ENCODE measurements around the gene BATF3. TPM values are rescaled to one million over a fixed set of nuclear protein-coding genes. Genes with fewer than 3 reads are reported as not detected.
"Not testable (repeated sequence)": the region's sequence is repeated elsewhere in the genome, so short reads cannot be mapped to it uniquely, and the experiment has no call there.

Gene BATF3
- total RNA-seq, 2 experiments from 2014 or later: 74.7 to 77.9 TPM

- Mint-ChIP-seq H3K4me3 (no peak overlapping the region), H3K27me3 (peaks cover 22% of the 10 kb centered on the region), H3K36me3 (peaks cover 7% of the 10 kb centered on the region), H3K27ac (no peak overlapping the region), H3K9me3 (peaks cover 3% of the 10 kb centered on the region), H3K4me1 (peaks cover 19% of the 10 kb centered on the region)
- DNase-seq: no peak
Measured at GRCh38 chr1:212718499-212718898, 18.9 kb upstream of the BATF3 start.

- Mint-ChIP-seq H3K4me1 (peaks cover 2% of the 10 kb centered on the region), H3K9me3 (no peaks in the 10 kb centered on the region), H3K36me3 (no peaks in the 10 kb centered on the region), H3K4me3 (no peak overlapping the region), H3K27me3 (peaks cover 22% of the 10 kb centered on the region), H3K27ac (no peak overlapping the region)
- no peak for DNase-seq
Measured at GRCh38 chr1:212716161-212716560, 16.5 kb upstream of the BATF3 start.

DNA sequence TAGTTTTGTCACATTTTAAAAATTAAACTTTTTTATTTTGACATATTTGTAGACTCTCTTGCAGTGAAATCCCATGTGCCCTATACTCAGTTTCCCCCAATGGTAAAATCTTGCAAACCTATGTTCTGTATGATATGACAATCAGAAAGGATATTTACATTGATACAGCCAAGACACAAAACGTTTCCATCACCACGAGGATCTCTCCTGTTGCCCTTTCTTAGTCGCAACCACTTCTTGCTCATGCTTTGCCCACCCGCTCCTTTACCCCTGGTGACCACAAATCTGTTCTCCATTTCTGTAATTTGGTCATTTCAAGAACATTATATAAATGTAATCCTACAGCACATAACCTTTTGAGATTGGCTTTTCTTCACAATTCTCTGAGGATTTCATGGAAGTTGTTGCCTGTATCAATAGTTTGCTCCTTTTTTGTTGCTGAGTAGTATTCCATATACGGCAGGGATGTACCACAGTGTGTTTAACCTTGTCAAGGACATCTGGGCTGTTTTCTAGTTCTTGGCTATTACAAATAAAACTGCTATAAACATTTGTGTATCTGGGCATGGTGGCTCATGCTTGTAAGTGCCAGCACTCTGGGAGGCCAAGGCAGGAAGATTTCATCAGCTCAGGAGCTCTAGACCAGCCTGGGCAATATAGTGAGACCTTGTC is 14.0 kb upstream of the BATF3 start:
- no peak for DNase-seq
- no peak overlapping the region for H3K27ac Mint-ChIP-seq
- no peak overlapping the region for H3K4me3 Mint-ChIP-seq
- H3K36me3 Mint-ChIP-seq: no peaks in the 10 kb centered on the region
- peaks cover 18% of the 10 kb centered on the region for H3K27me3 Mint-ChIP-seq
- H3K4me1 Mint-ChIP-seq: no peaks in the 10 kb centered on the region
- no peaks in the 10 kb centered on the region for H3K9me3 Mint-ChIP-seq

DNA sequence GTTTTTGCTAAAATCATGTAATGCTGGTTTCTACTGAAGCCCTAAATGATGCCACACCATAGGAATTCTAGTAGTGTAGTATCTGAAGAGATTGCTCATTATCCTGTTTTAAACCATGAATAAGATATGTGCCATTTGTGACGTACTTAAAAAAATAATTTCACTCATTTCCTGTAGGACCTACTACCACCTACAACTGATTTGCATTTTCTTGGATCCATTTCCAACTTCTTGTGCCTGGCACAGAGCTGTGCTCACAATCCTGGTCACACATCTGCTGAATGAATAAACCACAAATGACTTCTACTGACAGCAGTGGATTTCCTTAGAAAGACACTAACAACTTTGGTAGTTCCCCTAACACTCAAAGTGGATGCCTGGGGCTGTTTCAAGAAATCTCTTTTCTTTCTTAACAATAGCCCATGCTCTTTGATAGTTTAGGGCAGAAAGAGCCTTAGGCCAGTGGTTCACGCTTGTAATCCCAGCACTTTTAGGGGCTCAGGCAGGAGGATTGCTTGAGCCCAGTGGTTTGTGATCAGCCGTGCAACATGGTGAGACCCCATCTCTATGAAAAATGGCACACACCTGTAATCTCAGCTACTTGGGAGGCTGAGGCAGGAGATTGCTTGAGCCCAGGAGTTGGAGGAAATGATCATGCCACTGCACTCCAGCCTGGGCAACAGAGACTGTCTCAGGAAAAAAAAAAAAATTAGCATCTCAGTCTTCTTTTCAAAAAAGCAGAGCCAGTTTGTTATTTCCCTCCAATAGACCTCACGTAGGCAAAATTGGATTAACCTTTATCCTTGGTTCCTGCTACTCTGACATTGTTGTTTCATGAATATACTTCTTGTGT is 13.0 kb upstream of the BATF3 start:
- no peak for DNase-seq
- Mint-ChIP-seq H3K27me3 (peaks cover 10% of the 10 kb centered on the region), H3K36me3 (no peaks in the 10 kb centered on the region), H3K9me3 (no peaks in the 10 kb centered on the region), H3K4me1 (no peaks in the 10 kb centered on the region), H3K4me3 (no peak overlapping the region), H3K27ac (no peak overlapping the region)

DNA sequence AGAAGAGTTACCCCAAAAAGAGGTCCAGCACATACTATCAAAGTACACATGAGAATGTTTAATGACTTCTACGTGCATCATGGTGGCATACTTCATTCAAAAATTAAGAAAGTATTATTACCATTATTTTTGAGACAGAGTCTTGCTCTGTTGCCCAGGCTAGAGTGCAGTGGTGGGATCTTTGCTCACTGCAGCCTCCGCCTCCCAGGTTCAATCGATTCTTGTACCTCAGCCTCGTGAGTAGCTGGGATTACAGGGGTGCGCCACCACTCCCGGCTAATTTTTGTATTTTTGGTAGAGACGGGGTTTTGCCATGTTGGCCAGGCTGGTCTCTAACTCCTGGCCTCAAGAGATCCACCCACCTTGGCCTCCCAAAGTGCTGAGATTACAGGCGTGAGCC is 12.3 kb upstream of the BATF3 start:
- not testable (repeated sequence) for H3K4me3 Mint-ChIP-seq, H3K27me3 Mint-ChIP-seq, H3K9me3 Mint-ChIP-seq, H3K36me3 Mint-ChIP-seq, H3K4me1 Mint-ChIP-seq, H3K27ac Mint-ChIP-seq, DNase-seq

GRCh38 chr1:212710566-212710965 is 10.9 kb upstream of the BATF3 start:
- no peaks in the 10 kb centered on the region for H3K36me3 Mint-ChIP-seq
- H3K4me3 Mint-ChIP-seq: no peak overlapping the region
- H3K9me3 Mint-ChIP-seq: no peaks in the 10 kb centered on the region
- DNase-seq: no peak
- H3K27me3 Mint-ChIP-seq: peaks cover 1% of the 10 kb centered on the region
- H3K4me1 Mint-ChIP-seq: no peaks in the 10 kb centered on the region
- H3K27ac Mint-ChIP-seq: no peak overlapping the region

- no peak for DNase-seq
- Mint-ChIP-seq H3K4me1 (peaks cover 30% of the 10 kb centered on the region), H3K36me3 (no peaks in the 10 kb centered on the region), H3K27ac (no peak overlapping the region), H3K27me3 (peaks cover 3% of the 10 kb centered on the region), H3K9me3 (no peaks in the 10 kb centered on the region), H3K4me3 (no peak overlapping the region)
Measured at GRCh38 chr1:212703991-212704564, 4.4 kb upstream of the BATF3 start.

DNA sequence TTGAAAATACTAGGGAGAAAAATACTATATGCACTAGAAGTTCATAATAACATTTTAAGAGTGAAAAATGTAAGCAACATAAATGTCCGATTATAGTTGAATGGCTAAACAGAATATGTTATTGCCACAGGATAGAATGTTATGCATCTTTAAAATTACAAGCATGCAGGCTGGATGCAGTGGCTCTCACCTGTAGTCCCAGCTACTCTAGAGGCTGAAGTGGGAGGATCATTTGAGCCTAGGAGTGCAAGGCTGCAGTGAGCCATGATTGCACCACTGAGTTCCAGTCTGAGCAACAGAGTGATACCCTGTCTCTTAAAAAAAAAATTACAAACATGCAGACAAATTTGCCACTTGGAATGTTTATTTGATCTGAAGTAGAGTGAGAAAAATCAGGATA is 3.0 kb upstream of the BATF3 start:
- Mint-ChIP-seq H3K9me3 (no peaks in the 10 kb centered on the region), H3K4me3 (no peak overlapping the region), H3K4me1 (peaks cover 38% of the 10 kb centered on the region), H3K27me3 (peaks cover 3% of the 10 kb centered on the region), H3K27ac (no peak overlapping the region), H3K36me3 (peaks cover 5% of the 10 kb centered on the region)
- DNase-seq: no peak

DNA sequence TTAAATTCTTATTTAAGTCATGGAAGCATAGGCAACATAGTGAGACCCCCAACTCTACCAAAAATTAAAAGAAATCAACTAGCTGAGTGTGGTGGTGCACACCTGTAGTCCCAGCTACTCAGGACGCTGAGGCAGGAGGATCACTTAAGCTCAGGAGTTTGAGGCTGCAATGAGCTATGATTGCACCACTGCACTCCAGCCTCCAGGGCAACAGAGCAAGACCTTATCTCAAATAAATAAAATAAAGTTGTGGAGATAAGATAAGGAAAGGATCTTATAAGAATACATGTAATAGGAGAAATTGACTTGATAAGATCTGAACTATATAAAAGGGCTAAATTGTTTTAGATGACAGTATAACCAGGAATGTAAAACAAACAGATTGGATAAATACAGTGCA is 2.3 kb upstream of the BATF3 start:
- no peaks in the 10 kb centered on the region for H3K9me3 Mint-ChIP-seq
- H3K4me1 Mint-ChIP-seq: peaks cover 45% of the 10 kb centered on the region
- H3K27me3 Mint-ChIP-seq: peaks cover 3% of the 10 kb centered on the region
- no peak for DNase-seq
- H3K36me3 Mint-ChIP-seq: peaks cover 10% of the 10 kb centered on the region
- H3K27ac Mint-ChIP-seq: peak overlapping the region; percentile 49
- H3K4me3 Mint-ChIP-seq: no peak overlapping the region

DNA sequence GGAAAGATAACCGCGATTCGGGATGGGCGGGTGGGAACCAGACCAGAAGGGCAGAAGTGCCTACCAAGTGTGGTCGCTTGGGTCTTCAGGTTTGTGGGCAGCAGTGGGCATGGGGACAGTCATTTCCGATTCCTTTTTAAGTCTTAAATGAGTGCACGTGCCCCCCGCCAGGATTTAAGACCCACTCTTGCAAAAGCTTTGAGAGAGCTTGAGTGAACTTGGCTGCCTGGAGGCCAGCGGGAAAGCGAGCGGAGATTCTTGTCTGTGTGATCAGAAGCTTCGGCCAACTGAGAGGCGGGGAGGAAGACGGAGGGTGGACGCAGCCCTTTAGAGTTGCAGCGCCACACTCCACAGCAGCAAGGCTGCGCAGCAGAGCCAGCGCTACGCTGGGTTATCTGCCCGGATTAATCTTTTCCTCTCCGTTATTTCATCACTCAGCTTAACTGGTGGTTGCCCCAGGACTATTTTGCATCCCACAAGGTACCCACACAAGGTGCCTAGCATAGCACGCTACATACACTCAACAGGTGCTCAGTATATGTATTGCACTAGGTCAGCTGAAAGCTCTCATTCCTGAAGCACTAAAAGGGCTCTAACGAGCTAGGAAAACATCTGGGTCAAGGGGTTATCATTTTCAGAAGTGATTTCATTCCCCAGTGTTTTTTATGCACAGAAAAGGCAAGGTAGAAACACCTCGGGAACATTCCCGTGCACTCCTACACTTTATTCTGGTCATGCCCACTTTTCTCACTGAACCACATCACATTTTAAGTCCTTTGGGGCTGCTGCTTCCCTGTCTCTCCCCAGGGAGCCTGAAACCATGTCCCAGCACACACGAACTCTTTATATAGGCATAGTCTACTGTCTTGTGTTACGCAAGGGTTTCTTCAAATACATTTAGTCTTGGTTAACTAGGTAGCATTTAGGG is 1.5 kb upstream of the BATF3 start:
- no peaks in the 10 kb centered on the region for H3K9me3 Mint-ChIP-seq
- H3K4me3 Mint-ChIP-seq: peak overlapping the region; percentile 90
- peaks cover 3% of the 10 kb centered on the region for H3K27me3 Mint-ChIP-seq
- peak overlapping the region; percentile 92 for H3K27ac Mint-ChIP-seq
- peaks cover 16% of the 10 kb centered on the region for H3K36me3 Mint-ChIP-seq
- H3K4me1 Mint-ChIP-seq: peaks cover 49% of the 10 kb centered on the region
- DNase-seq: peak; percentile 31

DNA sequence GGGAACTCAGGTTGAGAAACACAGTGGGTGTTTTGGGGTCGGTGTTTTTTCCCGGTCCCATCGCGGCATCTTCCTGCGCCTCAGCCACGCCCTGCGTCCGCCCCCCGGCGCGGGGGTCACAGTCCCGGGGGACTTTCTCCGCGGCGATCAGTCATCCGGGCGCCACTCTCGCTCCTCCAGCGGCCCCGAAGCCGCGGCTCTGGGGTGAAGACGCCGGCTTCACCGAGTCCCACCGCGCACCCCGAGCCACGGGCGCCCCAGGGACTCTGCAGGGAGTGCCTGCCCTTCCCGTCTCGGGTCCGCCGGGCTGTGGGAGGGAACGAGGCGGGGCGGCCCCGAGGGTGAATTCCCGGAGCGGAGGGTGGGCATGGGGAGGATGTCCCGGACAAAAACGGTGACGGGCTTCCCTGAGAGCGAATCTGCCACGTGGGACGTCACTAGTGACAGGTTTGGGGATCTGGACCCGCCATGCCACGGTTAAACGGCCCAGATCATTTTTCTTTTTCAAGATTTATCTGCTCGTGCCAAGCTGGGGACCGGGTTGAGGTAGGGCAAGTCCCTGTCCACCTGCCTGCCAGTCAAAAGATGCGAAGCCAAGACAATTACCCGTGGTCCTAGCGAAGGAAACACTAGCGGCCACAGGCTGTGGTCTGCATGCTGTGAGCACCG is 717 bp upstream of the BATF3 start:
- peak; percentile 84 for DNase-seq
- Mint-ChIP-seq H3K27me3 (peaks cover 3% of the 10 kb centered on the region), H3K9me3 (no peaks in the 10 kb centered on the region), H3K27ac (peak overlapping the region; percentile 92), H3K4me1 (peaks cover 49% of the 10 kb centered on the region), H3K36me3 (peaks cover 24% of the 10 kb centered on the region), H3K4me3 (peak overlapping the region; percentile 90)

GRCh38 chr1:212699104-212699624 is 476 bp downstream of the BATF3 start:
- Mint-ChIP-seq H3K36me3 (peaks cover 27% of the 10 kb centered on the region), H3K9me3 (no peaks in the 10 kb centered on the region), H3K4me3 (peak overlapping the region; percentile 90), H3K4me1 (peaks cover 46% of the 10 kb centered on the region), H3K27ac (peak overlapping the region; percentile 92), H3K27me3 (peaks cover 3% of the 10 kb centered on the region)
- peak; percentile 77 for DNase-seq

- Mint-ChIP-seq H3K36me3 (peaks cover 27% of the 10 kb centered on the region), H3K4me3 (peak overlapping the region; percentile 90), H3K27ac (peak overlapping the region; percentile 85), H3K27me3 (peaks cover 3% of the 10 kb centered on the region), H3K4me1 (peaks cover 44% of the 10 kb centered on the region), H3K9me3 (no peaks in the 10 kb centered on the region)
- no peak for DNase-seq
Measured at GRCh38 chr1:212698467-212699103, 1.1 kb downstream of the BATF3 start.
